Right kidney (tissue), 9 donors: Measurements from ENCODE around the gene EGFL6.

Source experiments
- DNase-seq: peaks from one replicate; pipeline ENCODE4 v3.0.0-alpha.2; 2016
- long read RNA-seq, 8 donors: transcript quantifications; one replicate each; lab custom pipeline, GENCODE V29; 2026

Gene EGFL6
- long read RNA-seq, donor 1, partial matches to known transcripts: 15 of 22 reads
- long read RNA-seq, donor 1, other reads (novel, unspliced or antisense): 0 of 22 reads
- long read RNA-seq, donor 2, partial matches to known transcripts: 7 of 11 reads
- long read RNA-seq, donor 2, other reads (novel, unspliced or antisense): 0 of 11 reads
- long read RNA-seq, donor 3: 0 reads
- long read RNA-seq, donor 4, partial matches to known transcripts: 0 of 1 reads
- long read RNA-seq, donor 4, other reads (novel, unspliced or antisense): 0 of 1 reads
- long read RNA-seq, donor 5, transcript EGFL6-201 (12 exons, 2,398 nt): major isoform, 6 of 7 reads
- long read RNA-seq, donor 5, partial matches to known transcripts: 0 of 7 reads
- long read RNA-seq, donor 5, other reads (novel, unspliced or antisense): 0 of 7 reads
- long read RNA-seq, donor 6, partial matches to known transcripts: 13 of 15 reads
- long read RNA-seq, donor 6, other reads (novel, unspliced or antisense): 0 of 15 reads
- long read RNA-seq, donor 7, partial matches to known transcripts: 5 of 7 reads
- long read RNA-seq, donor 7, other reads (novel, unspliced or antisense): 0 of 7 reads
- long read RNA-seq, donor 8, partial matches to known transcripts: 18 of 20 reads
- long read RNA-seq, donor 8, other reads (novel, unspliced or antisense): 0 of 20 reads

- DNase-seq: peak; percentile 28
Observed at GRCh38 chrX:13569479-13570260, at the start of gene EGFL6. EGFL6 (plus strand) TSS chrX:13569601; CDS start chrX:13569862, 261 bp downstream.

- no peak for DNase-seq
Observed at GRCh38 chrX:13520351-13520750, 49.0 kb upstream of the EGFL6 start.

GRCh38 chrX:13520936-13521335 is 48.5 kb upstream of the EGFL6 start:
- no peak for DNase-seq

DNA sequence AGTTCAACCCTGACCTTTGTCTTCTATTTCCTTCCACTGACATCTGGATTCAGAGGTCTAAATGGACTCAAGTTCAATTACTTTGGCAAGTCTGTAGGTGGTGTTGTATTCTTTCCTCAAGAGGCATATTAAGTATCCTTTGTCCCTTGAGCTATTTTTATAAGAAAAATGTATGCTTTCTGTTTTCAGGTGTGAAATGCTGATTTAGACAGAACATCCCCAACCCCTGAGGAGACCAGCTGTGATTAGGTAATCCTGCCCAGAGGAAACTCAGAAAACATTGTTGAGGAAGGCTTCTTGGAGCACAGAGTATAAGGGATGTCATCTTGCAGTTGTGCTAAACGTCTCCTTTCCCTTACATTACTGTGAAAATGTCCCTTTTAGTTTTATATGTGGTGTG is 46.6 kb upstream of the EGFL6 start:
- no peak for DNase-seq

- no peak for DNase-seq
Observed at GRCh38 chrX:13533726-13534125, 35.7 kb upstream of the EGFL6 start.

DNA sequence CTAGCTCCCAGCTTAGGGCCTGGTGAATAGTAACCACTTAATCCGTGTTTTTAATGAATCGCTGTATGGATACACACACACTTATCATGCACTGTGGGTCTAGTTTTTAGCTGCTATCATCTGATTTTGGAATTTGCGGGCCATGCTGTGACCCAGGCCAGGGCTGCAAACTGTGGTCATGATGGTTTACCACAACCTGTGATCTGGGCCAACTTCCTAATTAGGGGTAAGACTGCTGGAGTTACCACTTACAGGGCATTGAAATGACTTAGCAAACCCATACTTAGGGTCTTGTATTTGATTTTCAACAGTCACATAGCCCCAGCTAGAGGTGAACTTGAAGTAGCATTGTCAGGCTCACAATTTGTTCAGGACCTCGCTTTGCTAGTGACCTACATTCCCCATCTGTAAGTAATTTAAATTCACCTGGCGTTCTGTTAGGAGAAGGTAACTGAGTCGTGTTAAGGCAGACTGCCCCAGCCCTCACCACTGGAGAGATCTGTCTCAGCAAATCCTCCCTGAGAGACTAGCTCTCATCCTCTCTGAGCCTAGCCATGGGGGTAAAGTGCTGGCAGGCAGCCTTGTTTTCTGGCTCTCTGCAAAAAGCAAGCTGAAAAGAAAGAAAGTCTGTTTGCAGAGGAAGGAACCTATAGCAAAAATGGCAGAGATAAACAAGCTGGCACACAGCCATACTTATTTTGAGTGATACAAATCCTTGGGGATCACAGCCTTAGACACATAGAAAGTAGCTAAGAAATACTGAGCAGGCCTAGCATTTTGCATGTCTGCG is 33.8 kb upstream of the EGFL6 start:
- DNase-seq: no peak

DNA sequence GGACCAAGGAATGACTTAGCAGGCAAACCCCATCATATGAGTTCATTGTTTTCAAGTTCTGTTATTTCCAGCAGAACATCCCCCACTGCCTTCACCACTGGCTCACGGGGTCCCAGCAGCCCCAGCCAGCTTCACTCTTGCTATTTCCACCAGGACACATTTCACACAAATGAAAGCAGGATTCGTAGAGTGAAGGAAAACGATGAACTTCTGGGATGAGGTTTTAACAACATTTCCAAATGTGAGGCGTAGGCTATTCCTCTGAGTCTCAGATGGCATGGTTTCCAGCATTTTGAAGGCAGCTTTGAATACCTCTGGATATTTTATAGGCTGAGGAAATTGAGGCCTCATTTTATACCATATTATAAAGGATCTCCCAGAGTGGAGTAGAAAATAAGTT is 32.9 kb upstream of the EGFL6 start:
- DNase-seq: no peak

- DNase-seq: no peak
Observed at GRCh38 chrX:13538414-13538813, 31.0 kb upstream of the EGFL6 start.

DNA sequence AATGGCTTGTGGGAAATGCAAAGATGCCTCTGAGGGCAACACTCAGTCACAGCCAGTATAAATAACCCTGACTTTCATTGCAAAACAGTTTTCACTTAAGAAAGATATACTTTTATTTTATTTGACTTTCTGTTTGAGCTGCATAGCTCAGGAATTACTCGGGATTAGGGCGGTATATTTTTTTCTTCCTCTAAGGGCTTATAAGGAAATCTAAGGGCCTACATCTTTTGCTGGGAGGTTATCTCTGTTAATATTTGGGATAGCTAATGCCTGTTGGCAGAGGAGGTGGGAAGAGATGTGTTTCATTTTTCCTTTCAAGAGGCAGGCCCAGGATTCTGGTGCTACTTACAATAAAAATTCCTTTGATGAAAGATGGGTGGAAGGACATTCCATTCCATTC is 28.8 kb upstream of the EGFL6 start:
- no peak for DNase-seq

GRCh38 chrX:13545726-13546125 is 23.7 kb upstream of the EGFL6 start:
- no peak for DNase-seq

GRCh38 chrX:13547671-13548070 is 21.7 kb upstream of the EGFL6 start:
- no peak for DNase-seq

DNA sequence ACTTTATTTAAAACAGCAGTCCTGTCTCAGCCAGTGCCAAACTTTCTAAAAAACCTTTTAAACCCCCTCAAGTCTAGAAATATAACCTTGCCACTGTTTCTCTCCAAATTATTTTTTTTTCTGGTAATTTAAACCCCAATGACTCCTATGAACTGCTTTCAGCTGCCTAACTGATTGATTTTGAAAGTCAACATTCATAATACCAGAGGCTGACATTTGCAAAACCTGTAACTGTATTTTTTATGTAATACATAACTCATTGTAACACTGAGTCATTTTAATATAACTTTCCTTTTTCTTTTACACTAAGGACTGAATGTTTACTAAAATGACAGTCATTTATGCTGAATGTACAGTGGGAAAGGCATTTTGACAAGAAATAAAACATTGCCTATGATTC is 19.1 kb upstream of the EGFL6 start:
- DNase-seq: no peak

- DNase-seq: no peak
Observed at GRCh38 chrX:13551610-13552009, 17.8 kb upstream of the EGFL6 start.

GRCh38 chrX:13552892-13553291 is 16.5 kb upstream of the EGFL6 start:
- DNase-seq: no peak

GRCh38 chrX:13565511-13565910 is 3.9 kb upstream of the EGFL6 start:
- DNase-seq: no peak

DNA sequence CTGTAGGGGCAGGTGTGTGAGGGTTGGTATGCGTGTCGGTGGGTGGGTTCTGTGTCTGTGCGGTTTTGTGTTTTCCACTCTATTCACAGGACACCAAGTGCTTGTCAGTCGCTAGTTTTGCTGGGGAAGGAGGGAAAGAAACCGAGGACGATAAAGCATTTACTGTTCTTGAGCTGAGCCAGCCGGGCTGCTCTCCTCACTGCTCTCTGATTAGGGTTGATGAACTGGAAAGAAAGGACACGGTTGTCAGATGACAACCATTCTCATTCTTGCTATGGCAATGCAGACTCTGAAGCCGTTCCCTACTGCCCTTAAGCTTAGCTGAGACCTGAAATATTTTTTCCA is 832 bp downstream of the EGFL6 start:
- DNase-seq: peak; percentile 19

DNA sequence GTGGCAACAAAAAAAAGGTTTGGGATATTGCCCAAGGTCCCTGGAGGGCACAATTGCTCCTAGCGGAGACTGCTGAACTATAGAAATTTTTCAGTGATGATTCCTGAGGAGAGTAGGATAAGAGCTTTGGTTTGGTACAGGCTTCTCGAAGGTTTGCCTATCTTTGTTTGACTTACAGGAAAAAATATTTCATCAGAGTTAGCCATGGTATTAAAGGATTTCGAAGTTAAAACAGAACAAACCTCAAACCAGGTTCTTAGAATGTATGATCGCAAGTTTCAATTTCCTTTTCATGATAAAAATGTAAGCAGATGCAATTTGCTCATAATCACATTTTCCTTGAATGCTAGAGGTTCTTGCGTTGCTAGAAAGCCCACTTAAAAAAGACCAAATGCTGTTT is 1.7 kb downstream of the EGFL6 start:
- DNase-seq: no peak

- no peak for DNase-seq
Observed at GRCh38 chrX:13574600-13574999, 5.2 kb downstream of the EGFL6 start.

DNA sequence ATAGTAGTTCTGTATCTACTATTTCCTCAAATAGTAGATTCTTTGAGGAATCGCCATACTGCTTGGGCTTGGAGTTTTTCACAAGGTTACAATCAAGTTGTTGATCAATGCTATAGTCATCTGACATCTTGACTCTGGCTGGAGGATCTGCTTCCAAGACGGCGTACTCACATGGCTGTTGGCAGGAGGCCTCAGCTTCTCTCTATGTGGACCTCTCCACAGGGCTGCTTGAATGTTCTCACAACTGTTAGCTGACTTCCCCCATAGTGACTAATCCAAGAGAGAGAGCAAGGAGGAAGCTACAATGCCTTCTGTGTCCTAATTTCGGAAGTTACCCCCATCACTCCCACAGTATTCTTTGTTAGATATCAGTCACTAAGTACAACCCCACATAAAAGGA is 10.3 kb downstream of the EGFL6 start:
- DNase-seq: no peak

GRCh38 chrX:13581554-13581953 is 12.2 kb downstream of the EGFL6 start:
- DNase-seq: no peak

- no peak for DNase-seq
Observed at GRCh38 chrX:13587786-13588477, 18.5 kb downstream of the EGFL6 start.

DNA sequence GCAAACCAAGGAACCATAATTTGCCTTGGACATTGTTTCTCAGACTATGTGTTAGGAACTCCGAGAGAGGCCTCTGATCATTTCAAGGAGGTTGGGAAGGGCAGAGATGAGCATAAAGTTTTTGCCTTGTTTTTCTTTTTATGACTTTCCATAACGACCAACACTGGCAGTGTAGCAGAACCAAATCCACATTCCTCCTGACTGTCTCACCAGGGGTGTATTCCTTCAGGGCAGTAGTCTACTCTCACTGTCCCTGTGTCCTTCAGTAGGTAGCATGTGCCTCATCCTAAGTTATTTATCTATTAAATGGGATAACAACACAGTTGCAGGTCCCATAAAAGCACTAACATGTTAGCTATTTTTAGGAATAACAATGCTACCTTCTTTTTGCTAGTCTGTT is 20.8 kb downstream of the EGFL6 start:
- no peak for DNase-seq
